ENCODE results near the gene RFX7. TPM values are rescaled to one million over a fixed set of nuclear protein-coding genes. Genes with fewer than 3 reads are reported as not detected.

Gene RFX7
- total RNA-seq, 1 donor = 7.6 TPM

- H2AFZ ChIP-seq (ENCODE audit: low read length) = no peak overlapping the region
- H3K36me3 ChIP-seq (ENCODE audit: insufficient read depth, low read length) = peaks cover 5% of the 10 kb centered on the region
- peaks cover 94% of the 10 kb centered on the region for H3K79me2 ChIP-seq (ENCODE audit: insufficient read depth, low read length)
- no peak overlapping the region for H3K4me3 ChIP-seq (ENCODE audit: insufficient read depth, low read length)
- peaks cover 5% of the 10 kb centered on the region for H3K9me3 ChIP-seq (ENCODE audit: low read depth, low read length)
- peaks cover 5% of the 10 kb centered on the region for H4K20me1 ChIP-seq (ENCODE audit: insufficient read depth, low read length)
- no peaks in the 10 kb centered on the region for H3K27me3 ChIP-seq (ENCODE audit: insufficient read depth, low read length)
- TF ChIP-seq CTCF (IDR thresholded peaks at IDR 0.05; ENCODE audit: extremely low read depth, low read depth, low read length) = no peak
- H3K27ac ChIP-seq (ENCODE audit: low read depth, low read length) = no peak overlapping the region
- H3K4me1 ChIP-seq (ENCODE audit: insufficient read depth, low read length) = no peaks in the 10 kb centered on the region
- no peak for DNase-seq (ENCODE audit: insufficient read length, low spot score, missing footprints)
- no peak overlapping the region for H3K4me2 ChIP-seq (ENCODE audit: insufficient read depth, low read length)
Measured at GRCh38 chr15:56236197-56236596, 7.5 kb downstream of the RFX7 start.

DNA sequence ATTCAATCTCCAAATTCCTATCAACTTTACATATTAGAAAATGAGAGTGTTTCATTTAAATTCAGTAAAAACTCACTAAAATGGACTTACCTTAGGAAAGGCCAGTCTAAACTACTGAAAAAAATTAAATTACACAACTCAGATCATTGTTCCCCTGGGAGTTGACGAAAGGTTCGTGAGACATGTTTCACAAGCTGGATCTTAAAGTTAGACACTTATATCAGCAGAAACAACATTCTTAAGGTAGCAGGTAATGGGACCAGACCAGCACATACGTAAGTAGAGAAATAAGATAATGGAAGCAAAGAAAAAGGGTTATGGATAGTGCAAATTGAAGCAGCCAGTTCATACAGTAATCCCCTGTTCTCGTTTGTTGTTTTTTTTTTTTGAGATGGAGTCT is 8.9 kb downstream of the RFX7 start:
- Histone ChIP-seq H3K79me2 (ENCODE audit: insufficient read depth, low read length) (peaks cover 96% of the 10 kb centered on the region), H3K27me3 (ENCODE audit: insufficient read depth, low read length) (no peaks in the 10 kb centered on the region), H3K36me3 (ENCODE audit: insufficient read depth, low read length) (peaks cover 5% of the 10 kb centered on the region), H3K4me3 (ENCODE audit: insufficient read depth, low read length) (no peak overlapping the region), H2AFZ (ENCODE audit: low read length) (no peak overlapping the region), H3K4me1 (ENCODE audit: insufficient read depth, low read length) (no peaks in the 10 kb centered on the region), H3K4me2 (ENCODE audit: insufficient read depth, low read length) (no peak overlapping the region), H3K27ac (ENCODE audit: low read depth, low read length) (peak overlapping the region; percentile 36), H4K20me1 (ENCODE audit: insufficient read depth, low read length) (peaks cover 11% of the 10 kb centered on the region), H3K9me3 (ENCODE audit: low read depth, low read length) (peaks cover 5% of the 10 kb centered on the region)
- no peak for TF ChIP-seq CTCF (IDR thresholded peaks at IDR 0.05; ENCODE audit: extremely low read depth, low read depth, low read length)
- peak; percentile 37 for DNase-seq (ENCODE audit: insufficient read length, low spot score, missing footprints)

GRCh38 chr15:56233549-56233948 is 10.1 kb downstream of the RFX7 start:
- H3K36me3 ChIP-seq (ENCODE audit: insufficient read depth, low read length) = peaks cover 10% of the 10 kb centered on the region
- H3K9me3 ChIP-seq (ENCODE audit: low read depth, low read length) = peaks cover 5% of the 10 kb centered on the region
- H2AFZ ChIP-seq (ENCODE audit: low read length) = no peak overlapping the region
- no peak for TF ChIP-seq CTCF (IDR thresholded peaks at IDR 0.05; ENCODE audit: extremely low read depth, low read depth, low read length)
- H3K4me1 ChIP-seq (ENCODE audit: insufficient read depth, low read length) = no peaks in the 10 kb centered on the region
- no peak overlapping the region for H3K4me2 ChIP-seq (ENCODE audit: insufficient read depth, low read length)
- peaks cover 94% of the 10 kb centered on the region for H3K79me2 ChIP-seq (ENCODE audit: insufficient read depth, low read length)
- peaks cover 14% of the 10 kb centered on the region for H4K20me1 ChIP-seq (ENCODE audit: insufficient read depth, low read length)
- no peak overlapping the region for H3K4me3 ChIP-seq (ENCODE audit: insufficient read depth, low read length)
- DNase-seq (ENCODE audit: insufficient read length, low spot score, missing footprints) = no peak
- no peaks in the 10 kb centered on the region for H3K27me3 ChIP-seq (ENCODE audit: insufficient read depth, low read length)
- H3K27ac ChIP-seq (ENCODE audit: low read depth, low read length) = no peak overlapping the region

- TF ChIP-seq CTCF (IDR thresholded peaks at IDR 0.05; ENCODE audit: extremely low read depth, low read depth, low read length) = no peak
- Histone ChIP-seq H3K9me3 (ENCODE audit: low read depth, low read length) (peaks cover 5% of the 10 kb centered on the region), H3K4me3 (ENCODE audit: insufficient read depth, low read length) (no peak overlapping the region), H4K20me1 (ENCODE audit: insufficient read depth, low read length) (peaks cover 10% of the 10 kb centered on the region), H3K79me2 (ENCODE audit: insufficient read depth, low read length) (peaks cover 92% of the 10 kb centered on the region), H3K36me3 (ENCODE audit: insufficient read depth, low read length) (peaks cover 8% of the 10 kb centered on the region), H3K27ac (ENCODE audit: low read depth, low read length) (no peak overlapping the region), H3K4me2 (ENCODE audit: insufficient read depth, low read length) (no peak overlapping the region), H3K4me1 (ENCODE audit: insufficient read depth, low read length) (no peaks in the 10 kb centered on the region), H2AFZ (ENCODE audit: low read length) (no peak overlapping the region), H3K27me3 (ENCODE audit: insufficient read depth, low read length) (no peaks in the 10 kb centered on the region)
- no peak for DNase-seq (ENCODE audit: insufficient read length, low spot score, missing footprints)
Measured at GRCh38 chr15:56232058-56232457, 11.6 kb downstream of the RFX7 start.
